ENCODE results near the gene PKIB.

Gene PKIB

GRCh38 chr6:122712448-122713137, 102.4 kb downstream of the PKIB start:
- no peak for DNase-seq (ENCODE audit: low read depth)
- no peak for TF ChIP-seq CTCF (conservative IDR thresholded peaks at IDR 0.05; ENCODE audit: low read length)
- no peak overlapping the region for H3K4me3 ChIP-seq (ENCODE audit: low read length)

- TF ChIP-seq CTCF (conservative IDR thresholded peaks at IDR 0.05; ENCODE audit: low read length) = no peak
- H3K4me3 ChIP-seq (ENCODE audit: low read length) = no peak overlapping the region
- DNase-seq (ENCODE audit: low read depth) = no peak
Observed at GRCh38 chr6:122713138-122713537, 102.9 kb downstream of the PKIB start.

- no peak for DNase-seq (ENCODE audit: low read depth)
- H3K4me3 ChIP-seq (ENCODE audit: low read length) = no peak overlapping the region
- no peak for TF ChIP-seq CTCF (conservative IDR thresholded peaks at IDR 0.05; ENCODE audit: low read length)
Observed at GRCh38 chr6:122714059-122714458, 103.9 kb downstream of the PKIB start.

- no peak for DNase-seq (ENCODE audit: low read depth)
- H3K4me3 ChIP-seq (ENCODE audit: low read length) = no peak overlapping the region
- no peak for TF ChIP-seq CTCF (conservative IDR thresholded peaks at IDR 0.05; ENCODE audit: low read length)
Observed at GRCh38 chr6:122715725-122716124, 105.5 kb downstream of the PKIB start.

- H3K4me3 ChIP-seq (ENCODE audit: low read length) = no peak overlapping the region
- DNase-seq (ENCODE audit: low read depth) = peak; percentile 19
- TF ChIP-seq CTCF (conservative IDR thresholded peaks at IDR 0.05; ENCODE audit: low read length) = no peak
Observed at GRCh38 chr6:122717350-122717749, 107.1 kb downstream of the PKIB start.

- no peak for DNase-seq (ENCODE audit: low read depth)
- TF ChIP-seq CTCF (conservative IDR thresholded peaks at IDR 0.05; ENCODE audit: low read length) = no peak
- no peak overlapping the region for H3K4me3 ChIP-seq (ENCODE audit: low read length)
Observed at GRCh38 chr6:122718616-122719015, 108.4 kb downstream of the PKIB start.

- no peak for TF ChIP-seq CTCF (conservative IDR thresholded peaks at IDR 0.05; ENCODE audit: low read length)
- H3K4me3 ChIP-seq (ENCODE audit: low read length) = no peak overlapping the region
- DNase-seq (ENCODE audit: low read depth) = no peak
Observed at GRCh38 chr6:122719176-122719575, 109.0 kb downstream of the PKIB start.

Measured in AG10803 (cell line).